D721Med (cell line): ENCODE measurements around the gene PLIN3.

Experiments
- DNase-seq: peaks from one replicate; pipeline ENCODE4 v3.0.0; 2011; ENCODE audit warnings: low spot score; ENCODE audit not compliant: insufficient read length
- FAIRE-seq: peaks from 2 replicates; lab custom pipeline; 2011; peaks lifted over from hg19 to GRCh38; lab: Jason Lieb, UNC
- CTCF ChIP-seq: IDR thresholded peaks from 2 replicates; pipeline ENCODE4 v1.5.1; 2012; ENCODE audit warnings: mild to moderate bottlenecking, control low read depth; ENCODE audit not compliant: insufficient read depth; ENCODE audit errors: missing control alignments

PLIN3 gene

GRCh38 chr19:4817467-4818277 is 49.8 kb downstream of the PLIN3 start:
- TF ChIP-seq CTCF: no peak
- DNase-seq (no peak), FAIRE-seq (no peak)

GRCh38 chr19:4816950-4817278 is 50.6 kb downstream of the PLIN3 start:
- no peak for FAIRE-seq
- DNase-seq: no peak
- TF ChIP-seq CTCF: no peak

- FAIRE-seq (no peak), DNase-seq (no peak)
- no peak for TF ChIP-seq CTCF
These were observed 51.1 kb downstream of the PLIN3 start for GRCh38 chr19:4816202-4816949.

- no peak for TF ChIP-seq CTCF
- peak; percentile 99 for DNase-seq
- FAIRE-seq: no peak
These were observed 51.9 kb downstream of the PLIN3 start for GRCh38 chr19:4815426-4816201.

- DNase-seq (no peak), FAIRE-seq (peak; percentile 46)
- no peak for TF ChIP-seq CTCF
These were observed 52.6 kb downstream of the PLIN3 start for GRCh38 chr19:4814625-4815425.

- FAIRE-seq: no peak
- TF ChIP-seq CTCF: peak; percentile 73
These were observed 55.9 kb downstream of the PLIN3 start for GRCh38 chr19:4811328-4812131.

More at GRCh38 chr19:4811328-4812131, 55.9 kb downstream of the PLIN3 start:
- peak; percentile 67 for DNase-seq
